OCI-LY1 (cell line): ENCODE results near the gene C4orf54.

Experiments used
- EZH2 ChIP-seq: fragments of 200-600 bp; sonication (generic), shearing (Covaris generic); IDR thresholded peaks from 2 replicates; pipeline ENCODE4 v1.8.0; 2017; ENCODE audit warnings: borderline replicate concordance, mixed run types, mild to moderate bottlenecking, antibody characterized with exemption, low read length, moderate library complexity, mixed read lengths
- TF ChIP-seq, protein P1 (sequence below): fragments of 200-600 bp; sonication (generic), shearing (Covaris generic); IDR thresholded peaks from 2 replicates; pipeline ENCODE4 v1.5.1; 2017; ENCODE audit warnings: mild to moderate bottlenecking, antibody characterized with exemption, low read length, moderate library complexity, mixed read lengths

DNA sequence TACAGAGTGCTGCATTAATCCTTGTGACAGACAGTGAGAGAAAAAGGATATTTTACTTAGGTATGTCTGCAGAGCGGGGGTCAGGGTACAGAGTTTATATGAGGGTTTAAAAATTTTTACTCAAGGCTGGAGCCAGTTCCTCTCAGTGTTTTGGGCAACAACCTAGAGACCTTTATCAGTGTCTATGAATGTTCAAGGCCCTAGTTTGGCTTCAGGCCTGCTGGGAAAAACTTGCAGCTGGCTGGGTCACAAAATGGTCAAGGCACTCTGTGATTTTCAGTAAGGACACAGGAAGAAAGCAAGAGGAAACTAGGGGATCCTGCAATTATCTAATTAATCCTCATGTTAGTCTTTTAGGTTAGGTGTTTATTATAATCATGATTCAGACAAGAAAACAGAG is 10.8 kb upstream of the C4orf54 start:
- no peak for TF ChIP-seq EZH2
- TF ChIP-seq, protein P1, sequence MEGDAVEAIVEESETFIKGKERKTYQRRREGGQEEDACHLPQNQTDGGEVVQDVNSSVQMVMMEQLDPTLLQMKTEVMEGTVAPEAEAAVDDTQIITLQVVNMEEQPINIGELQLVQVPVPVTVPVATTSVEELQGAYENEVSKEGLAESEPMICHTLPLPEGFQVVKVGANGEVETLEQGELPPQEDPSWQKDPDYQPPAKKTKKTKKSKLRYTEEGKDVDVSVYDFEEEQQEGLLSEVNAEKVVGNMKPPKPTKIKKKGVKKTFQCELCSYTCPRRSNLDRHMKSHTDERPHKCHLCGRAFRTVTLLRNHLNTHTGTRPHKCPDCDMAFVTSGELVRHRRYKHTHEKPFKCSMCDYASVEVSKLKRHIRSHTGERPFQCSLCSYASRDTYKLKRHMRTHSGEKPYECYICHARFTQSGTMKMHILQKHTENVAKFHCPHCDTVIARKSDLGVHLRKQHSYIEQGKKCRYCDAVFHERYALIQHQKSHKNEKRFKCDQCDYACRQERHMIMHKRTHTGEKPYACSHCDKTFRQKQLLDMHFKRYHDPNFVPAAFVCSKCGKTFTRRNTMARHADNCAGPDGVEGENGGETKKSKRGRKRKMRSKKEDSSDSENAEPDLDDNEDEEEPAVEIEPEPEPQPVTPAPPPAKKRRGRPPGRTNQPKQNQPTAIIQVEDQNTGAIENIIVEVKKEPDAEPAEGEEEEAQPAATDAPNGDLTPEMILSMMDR = no peak
